ENCODE results near the gene CNR1.

DNA sequence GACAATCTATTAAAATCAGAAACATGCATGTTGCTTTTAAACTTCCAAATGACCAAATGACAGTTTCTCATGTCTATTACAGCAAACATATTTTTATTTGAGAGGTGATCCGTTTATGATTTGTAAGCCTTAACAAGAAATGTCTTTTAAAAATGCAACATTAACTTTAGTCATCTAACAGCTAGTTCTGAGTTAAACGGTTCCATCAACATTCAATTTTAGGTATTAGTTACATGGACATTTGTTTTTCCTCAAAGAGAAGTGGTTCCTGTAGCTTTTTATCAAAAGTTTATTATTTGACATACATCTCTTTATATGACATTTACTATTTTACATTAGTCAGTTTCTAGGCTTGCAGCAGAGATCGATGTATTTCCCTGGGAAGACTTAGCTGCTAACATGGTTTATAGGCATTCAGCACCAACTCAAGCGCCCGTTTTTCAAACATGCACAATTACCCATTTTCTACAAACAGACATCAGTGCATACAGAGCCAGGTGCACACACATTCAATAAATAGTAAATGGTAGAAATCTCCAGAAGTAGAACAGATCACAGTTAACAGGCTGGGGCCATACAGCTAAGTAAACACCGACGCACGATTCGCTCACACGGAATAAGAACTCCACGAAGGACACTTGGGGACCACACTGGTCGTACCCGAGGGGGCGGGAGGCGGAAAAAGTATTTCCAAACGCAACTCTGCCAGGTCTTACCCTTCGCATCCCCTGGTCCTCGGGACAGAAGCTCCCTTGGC, 882 bp downstream of the CNR1 start:
- TF ChIP-seq POLR2A (IDR thresholded peaks at IDR 0.05; ENCODE audit: low read length) (no peak), GATA1 (IDR thresholded peaks at IDR 0.05; ENCODE audit: low read depth, low read length) (no peak)

All from erythroblast (primary cell).